OCI-LY3 (cell line): Measurements from ENCODE around the gene GID8.
A peak's percentile ranks its signal among the peaks of the same experiment; 100 is the strongest.

Source experiments
- H2AFZ ChIP-seq: fragments of 200-600, 300-600 bp; shearing (Covaris generic); 2 replicates; pipeline ENCODE4 v1.6.0; 2014; ENCODE audit warnings: antibody characterized with exemption, low read depth, low read length
- H3K27ac ChIP-seq: fragments of 200-600, 300-600 bp; sonication (generic); 2 replicates; pipeline ENCODE4 v1.5.1; 2014; ENCODE audit warnings: mild to moderate bottlenecking, low read length, moderate library complexity, mixed read lengths
- H3K27me3 ChIP-seq: fragments of 200-600, 300-600 bp; sonication (generic); 2 replicates; pipeline ENCODE4 v1.6.1; 2014; ENCODE audit warnings: low read depth, low read length, mixed read lengths
- H3K36me3 ChIP-seq: fragments of 200-600, 300-600 bp; sonication (generic); replicated peaks from 2 replicates; pipeline ENCODE3; 2014; ENCODE audit warnings: low read depth, low read length, mixed read lengths
- H3K4me1 ChIP-seq: fragments of 300-600, 200-600 bp; sonication (generic); 2 replicates; pipeline ENCODE4 v1.6.1; 2014; ENCODE audit warnings: low read length, mixed read lengths
- H3K4me2 ChIP-seq: fragments of 200-600, 300-600 bp; sonication (generic); 2 replicates; pipeline ENCODE4 v1.6.1; 2014; ENCODE audit warnings: low read length, mixed read lengths
- H3K4me3 ChIP-seq: fragments of 300-600, 200-600 bp; sonication (generic); 2 replicates; pipeline ENCODE4 v1.5.1; 2014; ENCODE audit warnings: antibody characterized with exemption, mild to moderate bottlenecking, low read length, moderate library complexity
- H3K79me2 ChIP-seq: fragments of 300-600, 200-600 bp; shearing (Covaris generic); 2 replicates; pipeline ENCODE4 v1.6.1; 2014; ENCODE audit warnings: mild to moderate bottlenecking, low read length, mixed read lengths
- H3K9ac ChIP-seq: fragments of 300-600, 200-600 bp; shearing (Covaris generic); 2 replicates; pipeline ENCODE4 v1.6.0; 2014; ENCODE audit warnings: mild to moderate bottlenecking, low read length, moderate library complexity
- H3K9me3 ChIP-seq: fragments of 200-600, 300-600 bp; shearing (Covaris generic); 2 replicates; pipeline ENCODE4 v1.6.1; 2014; ENCODE audit warnings: low read length, mixed read lengths; ENCODE audit not compliant: insufficient read depth
- H4K20me1 ChIP-seq: fragments of 200-600, 300-600 bp; sonication (generic); 2 replicates; pipeline ENCODE4 v1.6.1; 2016; ENCODE audit warnings: low read length, mixed read lengths; ENCODE audit not compliant: insufficient read depth
- EZH2phosphoT487 ChIP-seq: fragments of 200-600 bp; shearing (Covaris generic); IDR thresholded peaks from 2 replicates; pipeline ENCODE4 v1.6.1; 2018; ENCODE audit warnings: antibody characterized with exemption, mixed run types, low read depth
- TF ChIP-seq, protein P1 (sequence below): fragments of 200-600, 300-600 bp; sonication (generic); IDR thresholded peaks from 2 replicates; pipeline ENCODE4 v1.5.1; 2014; ENCODE audit warnings: antibody characterized with exemption, low read length, low read depth

GID8 gene

GRCh38 chr20:62900052-62900691 is 37.8 kb upstream of the GID8 start:
- TF ChIP-seq EZH2phosphoT487: no peak
- TF ChIP-seq, protein P1, sequence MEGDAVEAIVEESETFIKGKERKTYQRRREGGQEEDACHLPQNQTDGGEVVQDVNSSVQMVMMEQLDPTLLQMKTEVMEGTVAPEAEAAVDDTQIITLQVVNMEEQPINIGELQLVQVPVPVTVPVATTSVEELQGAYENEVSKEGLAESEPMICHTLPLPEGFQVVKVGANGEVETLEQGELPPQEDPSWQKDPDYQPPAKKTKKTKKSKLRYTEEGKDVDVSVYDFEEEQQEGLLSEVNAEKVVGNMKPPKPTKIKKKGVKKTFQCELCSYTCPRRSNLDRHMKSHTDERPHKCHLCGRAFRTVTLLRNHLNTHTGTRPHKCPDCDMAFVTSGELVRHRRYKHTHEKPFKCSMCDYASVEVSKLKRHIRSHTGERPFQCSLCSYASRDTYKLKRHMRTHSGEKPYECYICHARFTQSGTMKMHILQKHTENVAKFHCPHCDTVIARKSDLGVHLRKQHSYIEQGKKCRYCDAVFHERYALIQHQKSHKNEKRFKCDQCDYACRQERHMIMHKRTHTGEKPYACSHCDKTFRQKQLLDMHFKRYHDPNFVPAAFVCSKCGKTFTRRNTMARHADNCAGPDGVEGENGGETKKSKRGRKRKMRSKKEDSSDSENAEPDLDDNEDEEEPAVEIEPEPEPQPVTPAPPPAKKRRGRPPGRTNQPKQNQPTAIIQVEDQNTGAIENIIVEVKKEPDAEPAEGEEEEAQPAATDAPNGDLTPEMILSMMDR: peak; percentile 61
- no peaks in the 10 kb centered on the region for H4K20me1 ChIP-seq
- H3K27me3 ChIP-seq: no peaks in the 10 kb centered on the region
- H3K27ac ChIP-seq: peak overlapping the region; percentile 78
- peak overlapping the region; percentile 40 for H3K9ac ChIP-seq
- H3K36me3 ChIP-seq: peaks cover 47% of the 10 kb centered on the region
- H3K4me2 ChIP-seq: peak overlapping the region; percentile 84
- H3K9me3 ChIP-seq: no peaks in the 10 kb centered on the region
- H3K4me1 ChIP-seq: peaks cover 33% of the 10 kb centered on the region
- no peak overlapping the region for H2AFZ ChIP-seq
- peaks cover 14% of the 10 kb centered on the region for H3K79me2 ChIP-seq
- H3K4me3 ChIP-seq: peak overlapping the region; percentile 64

DNA sequence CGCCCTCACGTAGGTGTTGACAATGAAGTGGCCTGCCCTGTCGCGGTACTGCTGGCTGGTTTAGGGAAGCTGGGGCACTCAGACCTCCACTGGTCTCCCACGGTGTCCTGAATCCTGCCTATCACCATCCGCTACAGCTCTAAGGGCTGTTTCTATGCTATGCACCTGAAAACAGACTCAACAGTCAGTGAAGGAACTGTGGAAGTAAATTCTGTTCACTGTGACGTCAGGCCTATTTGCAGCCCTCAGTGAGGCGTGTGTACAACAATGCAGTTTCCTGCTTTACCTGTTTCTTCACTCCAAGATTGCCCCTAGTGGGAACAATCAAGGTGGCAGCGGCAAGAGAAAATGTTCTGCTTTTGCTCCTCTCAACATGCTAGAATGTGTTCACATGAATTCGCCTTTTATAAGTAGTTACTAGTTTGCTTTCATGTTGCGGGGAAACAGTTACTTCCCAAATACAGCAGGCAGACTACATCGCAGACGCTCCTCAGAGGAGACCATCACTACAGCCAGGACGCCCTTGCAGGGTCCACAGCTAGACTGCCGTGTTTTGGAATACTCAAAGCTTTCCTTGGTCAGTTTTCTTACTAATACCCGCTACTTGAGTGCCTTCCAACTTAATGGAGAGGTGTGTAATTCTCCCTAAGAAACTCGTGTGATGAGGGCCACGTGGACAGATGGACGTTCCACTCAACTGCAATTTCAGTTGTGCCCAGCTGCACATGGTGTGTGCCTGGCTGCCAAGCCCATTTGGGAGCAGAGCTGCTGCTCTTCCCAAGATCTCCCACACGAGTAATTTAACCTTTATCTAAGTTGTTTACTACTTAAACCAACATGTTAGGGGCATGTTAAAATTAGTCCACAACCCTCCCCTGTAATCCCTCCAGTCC is 37.0 kb upstream of the GID8 start:
- H3K4me3 ChIP-seq: no peak overlapping the region
- H3K36me3 ChIP-seq: peaks cover 47% of the 10 kb centered on the region
- H3K27ac ChIP-seq: peak overlapping the region; percentile 78
- no peak overlapping the region for H2AFZ ChIP-seq
- no peaks in the 10 kb centered on the region for H3K9me3 ChIP-seq
- no peak for TF ChIP-seq EZH2phosphoT487
- TF ChIP-seq, protein P1: no peak
- H3K79me2 ChIP-seq: peaks cover 14% of the 10 kb centered on the region
- H3K9ac ChIP-seq: no peak overlapping the region
- no peaks in the 10 kb centered on the region for H4K20me1 ChIP-seq
- H3K4me2 ChIP-seq: peak overlapping the region; percentile 84
- H3K4me1 ChIP-seq: peaks cover 33% of the 10 kb centered on the region
- no peaks in the 10 kb centered on the region for H3K27me3 ChIP-seq

- no peak overlapping the region for H3K4me2 ChIP-seq
- H2AFZ ChIP-seq: no peak overlapping the region
- peaks cover 49% of the 10 kb centered on the region for H3K36me3 ChIP-seq
- no peaks in the 10 kb centered on the region for H3K9me3 ChIP-seq
- peaks cover 33% of the 10 kb centered on the region for H3K4me1 ChIP-seq
- no peak for TF ChIP-seq EZH2phosphoT487
- TF ChIP-seq, protein P1: no peak
- H3K27me3 ChIP-seq: no peaks in the 10 kb centered on the region
- H3K79me2 ChIP-seq: peaks cover 17% of the 10 kb centered on the region
- H3K4me3 ChIP-seq: no peak overlapping the region
- H3K9ac ChIP-seq: no peak overlapping the region
- no peak overlapping the region for H3K27ac ChIP-seq
- H4K20me1 ChIP-seq: peaks cover 2% of the 10 kb centered on the region; the same call in 1 of the 2 replicates
Observed at GRCh38 chr20:62901891-62902290, 36.1 kb upstream of the GID8 start.

GRCh38 chr20:62902926-62903615 is 34.9 kb upstream of the GID8 start:
- no peak for TF ChIP-seq EZH2phosphoT487
- TF ChIP-seq, protein P1: no peak
- Histone ChIP-seq H3K36me3 (peaks cover 57% of the 10 kb centered on the region), H3K4me1 (peaks cover 39% of the 10 kb centered on the region), H3K4me3 (no peak overlapping the region), H3K79me2 (peaks cover 26% of the 10 kb centered on the region), H3K27me3 (no peaks in the 10 kb centered on the region), H3K4me2 (no peak overlapping the region), H3K27ac (no peak overlapping the region), H3K9me3 (no peaks in the 10 kb centered on the region), H2AFZ (no peak overlapping the region), H4K20me1 (peaks cover 13% of the 10 kb centered on the region), H3K9ac (no peak overlapping the region)
